HFF-Myc (cell line): ENCODE data around the gene TTYH1.

Experiments
- DNase-seq: peaks from one replicate; pipeline ENCODE4 v3.0.0-alpha.2; 2011; ENCODE audit warnings: low read depth; ENCODE audit errors: extremely low read depth
- H3K4me3 ChIP-seq: replicated peaks from 2 replicates; pipeline ENCODE4 v1.5.1; 2011; ENCODE audit warnings: low read depth, mild to moderate bottlenecking, control low read depth, low read length
- TF ChIP-seq, protein P1 (sequence below): IDR thresholded peaks from 2 replicates; pipeline ENCODE4 v1.5.1; 2012; ENCODE audit warnings: mild to moderate bottlenecking, low read depth, low read length, control low read depth; ENCODE audit errors: missing control alignments

The TTYH1 gene

DNA sequence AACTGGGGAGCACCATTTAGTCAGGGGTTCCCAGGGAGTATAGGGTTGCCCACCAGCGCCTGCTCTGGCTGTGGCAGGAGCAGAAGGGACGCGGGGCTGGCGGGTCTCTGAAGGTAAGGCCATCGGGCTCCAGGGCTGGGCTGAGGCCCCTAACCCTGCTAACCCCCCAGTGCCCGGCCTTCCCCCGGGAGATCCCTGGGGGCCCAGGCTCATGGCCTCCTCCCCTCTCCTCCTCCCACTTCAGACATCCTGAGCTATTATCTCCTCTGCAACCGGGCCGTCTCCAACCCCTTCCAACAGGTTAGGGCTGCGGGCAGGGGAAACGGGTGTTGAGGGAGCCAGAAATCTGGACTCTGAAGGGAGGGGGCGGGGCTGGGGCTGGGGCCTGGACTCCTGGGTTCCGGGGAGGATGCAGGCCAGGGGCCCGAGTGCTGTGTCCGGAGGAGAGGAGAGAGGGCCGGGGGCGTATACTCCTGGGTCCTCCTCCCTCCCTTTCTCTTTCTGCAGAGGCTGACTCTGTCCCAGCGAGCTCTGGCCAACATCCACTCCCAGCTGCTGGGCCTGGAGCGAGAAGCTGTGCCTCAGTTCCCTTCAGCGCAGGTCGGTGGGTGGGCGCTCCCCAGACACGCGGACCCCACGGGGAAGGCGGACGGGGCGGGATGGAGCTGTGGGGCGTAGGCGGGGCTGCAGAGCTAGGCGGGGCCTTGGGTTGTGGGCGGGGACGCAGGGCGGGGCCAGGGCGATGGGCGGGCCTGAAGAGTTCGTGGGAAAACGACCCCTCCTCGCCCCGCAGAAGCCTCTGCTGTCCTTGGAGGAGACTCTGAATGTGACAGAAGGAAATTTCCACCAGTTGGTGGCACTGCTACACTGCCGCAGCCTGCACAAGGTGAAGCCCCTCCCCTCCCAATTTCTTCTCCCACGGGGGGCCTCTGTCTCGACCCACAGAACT, 15.3 kb downstream of the TTYH1 start:
- TF ChIP-seq, protein P1, sequence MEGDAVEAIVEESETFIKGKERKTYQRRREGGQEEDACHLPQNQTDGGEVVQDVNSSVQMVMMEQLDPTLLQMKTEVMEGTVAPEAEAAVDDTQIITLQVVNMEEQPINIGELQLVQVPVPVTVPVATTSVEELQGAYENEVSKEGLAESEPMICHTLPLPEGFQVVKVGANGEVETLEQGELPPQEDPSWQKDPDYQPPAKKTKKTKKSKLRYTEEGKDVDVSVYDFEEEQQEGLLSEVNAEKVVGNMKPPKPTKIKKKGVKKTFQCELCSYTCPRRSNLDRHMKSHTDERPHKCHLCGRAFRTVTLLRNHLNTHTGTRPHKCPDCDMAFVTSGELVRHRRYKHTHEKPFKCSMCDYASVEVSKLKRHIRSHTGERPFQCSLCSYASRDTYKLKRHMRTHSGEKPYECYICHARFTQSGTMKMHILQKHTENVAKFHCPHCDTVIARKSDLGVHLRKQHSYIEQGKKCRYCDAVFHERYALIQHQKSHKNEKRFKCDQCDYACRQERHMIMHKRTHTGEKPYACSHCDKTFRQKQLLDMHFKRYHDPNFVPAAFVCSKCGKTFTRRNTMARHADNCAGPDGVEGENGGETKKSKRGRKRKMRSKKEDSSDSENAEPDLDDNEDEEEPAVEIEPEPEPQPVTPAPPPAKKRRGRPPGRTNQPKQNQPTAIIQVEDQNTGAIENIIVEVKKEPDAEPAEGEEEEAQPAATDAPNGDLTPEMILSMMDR = no peak
- H3K4me3 ChIP-seq = no peak overlapping the region
- no peak for DNase-seq

DNA sequence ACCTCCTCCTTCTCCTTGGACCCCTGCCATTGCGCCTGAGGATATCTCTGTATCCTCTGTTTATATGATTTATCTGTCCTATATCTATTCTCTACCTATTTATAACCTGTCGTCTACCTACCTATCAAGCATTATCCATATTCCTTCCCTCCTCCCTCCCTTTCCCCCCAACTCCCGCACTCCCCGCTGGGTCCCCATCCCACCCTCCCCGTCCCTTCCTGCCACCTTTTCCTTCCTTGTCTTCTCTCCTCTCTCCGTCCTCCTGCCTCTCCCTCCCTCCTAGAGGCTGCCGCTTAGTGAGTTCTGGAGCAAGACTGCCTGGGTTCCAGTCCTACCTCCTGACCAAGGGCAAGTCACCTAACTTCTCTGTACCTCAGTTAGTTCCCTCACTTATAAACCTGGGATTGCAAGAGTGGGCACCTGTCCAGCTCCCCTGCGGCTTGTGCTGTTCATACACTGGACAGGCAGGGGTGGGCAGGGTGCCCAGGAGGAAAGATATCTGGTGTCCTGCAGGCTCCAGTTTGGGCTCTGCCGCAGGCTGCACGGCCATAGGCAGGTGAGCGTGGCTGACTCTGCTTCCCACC, 16.1 kb downstream of the TTYH1 start:
- TF ChIP-seq, protein P1 = no peak
- DNase-seq = no peak
- H3K4me3 ChIP-seq = no peak overlapping the region

DNA sequence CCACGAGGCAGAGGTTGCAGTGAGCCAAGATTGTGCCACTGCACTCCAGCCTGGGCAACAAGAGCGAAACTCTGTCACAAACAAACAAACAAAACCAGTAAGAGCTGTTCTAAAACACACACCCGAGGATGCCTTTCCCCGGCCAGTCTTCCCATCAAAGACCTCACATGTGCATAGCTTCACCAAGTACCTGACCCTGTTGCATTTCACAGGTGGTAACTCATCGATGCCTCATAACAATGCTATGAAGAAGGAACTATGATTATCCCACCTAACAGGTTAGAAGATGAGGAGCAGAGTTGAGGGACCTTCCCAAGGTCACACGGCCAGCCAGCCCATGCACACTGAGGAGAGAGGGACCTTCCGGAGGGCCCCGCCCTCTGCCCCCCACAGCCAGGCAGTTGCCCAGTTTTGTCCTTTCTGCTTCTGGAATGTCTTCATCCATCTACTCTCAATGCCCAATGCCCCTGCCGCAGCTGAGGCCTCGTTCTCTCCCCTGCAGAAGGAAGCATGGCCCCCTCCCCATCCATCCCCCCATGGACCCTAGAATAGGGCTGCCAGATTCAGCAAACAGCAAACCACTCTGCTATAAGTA, 17.0 kb downstream of the TTYH1 start:
- TF ChIP-seq, protein P1 = no peak
- DNase-seq = no peak
- H3K4me3 ChIP-seq = no peak overlapping the region

DNA sequence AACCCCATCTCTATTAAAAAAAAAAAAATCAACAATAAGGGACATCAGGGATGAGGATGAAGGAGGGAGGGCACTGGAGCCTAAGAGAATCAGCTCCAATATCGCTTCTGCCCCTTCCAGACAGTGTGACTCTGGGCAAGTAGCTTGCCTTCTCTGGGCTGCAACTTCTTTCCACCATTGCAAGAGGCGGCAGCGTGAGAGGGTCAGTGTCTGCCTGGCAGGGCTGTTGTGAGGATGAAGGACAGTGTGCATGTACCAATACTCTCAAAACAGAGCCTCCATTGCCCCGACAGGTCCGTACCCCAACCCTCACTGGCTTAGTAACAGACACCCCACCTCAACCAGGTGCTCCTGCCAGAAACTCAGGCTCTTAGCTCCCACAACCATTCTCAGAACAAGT, 18.4 kb downstream of the TTYH1 start:
- H3K4me3 ChIP-seq = no peak overlapping the region
- TF ChIP-seq, protein P1 = no peak
- DNase-seq = no peak

DNA sequence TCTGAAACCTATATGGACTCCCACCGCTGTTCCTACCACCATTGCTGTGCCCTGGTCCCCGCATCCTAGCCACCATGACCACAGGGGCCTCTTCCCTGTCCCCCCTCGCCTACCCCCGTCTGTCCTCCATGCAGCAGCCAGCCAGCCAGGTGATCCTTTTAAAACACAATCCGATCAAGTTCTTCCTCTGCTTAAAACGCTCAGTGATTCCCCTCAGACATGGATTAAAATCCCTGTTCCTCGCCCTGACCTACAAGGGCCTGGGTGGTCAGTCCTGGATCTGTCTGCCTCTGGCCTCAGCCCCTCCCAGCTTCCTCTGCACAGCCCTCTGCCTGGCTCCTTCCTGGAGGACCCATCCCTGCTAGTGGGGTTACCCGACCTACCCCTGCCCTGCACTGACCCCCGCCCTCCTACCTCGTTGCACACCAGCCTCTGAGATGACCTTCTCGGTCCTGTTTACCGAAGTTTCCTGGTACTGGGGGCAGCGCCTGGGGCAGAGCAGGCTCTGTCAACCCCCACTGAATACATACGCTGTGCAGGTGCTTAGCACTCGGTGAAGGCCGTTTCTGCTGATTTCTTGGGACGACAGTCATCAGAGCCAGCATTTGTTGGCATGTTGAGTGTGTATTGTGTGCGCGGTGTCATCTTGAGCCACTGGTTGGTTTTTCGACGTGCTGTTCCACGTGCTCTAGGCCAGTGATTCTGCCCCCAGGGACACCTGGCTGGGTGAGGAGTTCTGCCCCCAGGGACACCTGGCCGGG, 19.0 kb downstream of the TTYH1 start:
- no peak overlapping the region for H3K4me3 ChIP-seq
- DNase-seq = no peak
- TF ChIP-seq, protein P1 = no peak

DNA sequence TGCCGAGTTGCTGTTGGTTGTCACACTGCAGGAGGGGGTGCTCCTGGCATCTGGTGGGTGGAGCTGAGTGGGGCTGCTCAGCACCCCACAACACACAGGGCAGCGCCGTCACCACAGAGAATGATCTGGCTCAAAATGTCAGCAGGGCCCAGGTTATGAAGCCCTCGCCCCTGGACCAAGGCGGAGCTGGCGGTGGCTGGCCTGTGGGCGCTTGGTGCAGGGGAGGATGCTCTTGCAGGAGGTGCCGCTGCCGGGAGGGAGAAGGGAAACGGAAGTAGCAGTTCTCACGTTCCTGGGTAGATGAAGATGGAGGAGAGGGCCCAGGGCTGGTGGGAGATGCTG, 19.6 kb downstream of the TTYH1 start:
- no peak overlapping the region for H3K4me3 ChIP-seq
- TF ChIP-seq, protein P1 = no peak
- DNase-seq = no peak
